ENCODE results near the gene ZBTB7C. TPM values are rescaled to one million over a fixed set of nuclear protein-coding genes. Genes with fewer than 3 reads are reported as not detected.

Gene ZBTB7C
- total RNA-seq, 1 experiment from 2014 or later: 0.18 TPM

GRCh38 chr18:48039769-48040215, 369.4 kb downstream of the ZBTB7C start:
- intact Hi-C loops (cut with micrococcal nuclease; ENCODE audit: unreplicated experiment): no loop called here
- Mint-ChIP-seq H3K36me3 (ENCODE audit: insufficient read depth, unreplicated experiment) (no peaks in the 10 kb centered on the region), H3K4me3 (ENCODE audit: unreplicated experiment) (no peak overlapping the region), H3K27me3 (ENCODE audit: insufficient read depth, unreplicated experiment) (peaks cover 1% of the 10 kb centered on the region), H3K27ac (ENCODE audit: unreplicated experiment) (no peak overlapping the region), H3K4me1 (ENCODE audit: low read depth, unreplicated experiment) (no peaks in the 10 kb centered on the region), H3K9me3 (ENCODE audit: unreplicated experiment) (no peaks in the 10 kb centered on the region)
- Histone ChIP-seq H3K36me3 (ENCODE audit: control insufficient read depth, insufficient read depth, low read length) (no peaks in the 10 kb centered on the region), H3K4me3 (ENCODE audit: low read depth, low read length) (no peak overlapping the region), H3K27me3 (replicated peaks; ENCODE audit: control insufficient read depth, insufficient read depth, low read length) (no peaks in the 10 kb centered on the region), H3K4me1 (no peaks in the 10 kb centered on the region), H3K9me3 (no peaks in the 10 kb centered on the region)
- POLR2A ChIA-PET: no interaction called here
- CTCF ChIA-PET: no interaction called here
- no TSS peak for BruUV-seq (replicated peaks)
- TF ChIP-seq, protein P1, sequence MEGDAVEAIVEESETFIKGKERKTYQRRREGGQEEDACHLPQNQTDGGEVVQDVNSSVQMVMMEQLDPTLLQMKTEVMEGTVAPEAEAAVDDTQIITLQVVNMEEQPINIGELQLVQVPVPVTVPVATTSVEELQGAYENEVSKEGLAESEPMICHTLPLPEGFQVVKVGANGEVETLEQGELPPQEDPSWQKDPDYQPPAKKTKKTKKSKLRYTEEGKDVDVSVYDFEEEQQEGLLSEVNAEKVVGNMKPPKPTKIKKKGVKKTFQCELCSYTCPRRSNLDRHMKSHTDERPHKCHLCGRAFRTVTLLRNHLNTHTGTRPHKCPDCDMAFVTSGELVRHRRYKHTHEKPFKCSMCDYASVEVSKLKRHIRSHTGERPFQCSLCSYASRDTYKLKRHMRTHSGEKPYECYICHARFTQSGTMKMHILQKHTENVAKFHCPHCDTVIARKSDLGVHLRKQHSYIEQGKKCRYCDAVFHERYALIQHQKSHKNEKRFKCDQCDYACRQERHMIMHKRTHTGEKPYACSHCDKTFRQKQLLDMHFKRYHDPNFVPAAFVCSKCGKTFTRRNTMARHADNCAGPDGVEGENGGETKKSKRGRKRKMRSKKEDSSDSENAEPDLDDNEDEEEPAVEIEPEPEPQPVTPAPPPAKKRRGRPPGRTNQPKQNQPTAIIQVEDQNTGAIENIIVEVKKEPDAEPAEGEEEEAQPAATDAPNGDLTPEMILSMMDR (IDR thresholded peaks at IDR 0.05; ENCODE audit: insufficient read depth in 1 of 2, low read depth in 1 of 2, low read length in 1 of 2, severe bottlenecking in 1 of 2, unreplicated experiment in 1 of 2): no peak
- no peak for DNase-seq

GRCh38 chr18:48038636-48039035, 370.5 kb downstream of the ZBTB7C start:
- no peak for DNase-seq
- no peaks in the 10 kb centered on the region for H3K9me3 Mint-ChIP-seq (ENCODE audit: unreplicated experiment)
- POLR2A ChIA-PET: no interaction called here
- H3K36me3 Mint-ChIP-seq (ENCODE audit: insufficient read depth, unreplicated experiment): no peaks in the 10 kb centered on the region
- Histone ChIP-seq H3K4me1 (no peaks in the 10 kb centered on the region), H3K9me3 (no peaks in the 10 kb centered on the region), H3K27me3 (replicated peaks; ENCODE audit: control insufficient read depth, insufficient read depth, low read length) (no peaks in the 10 kb centered on the region), H3K36me3 (ENCODE audit: control insufficient read depth, insufficient read depth, low read length) (no peaks in the 10 kb centered on the region), H3K4me3 (ENCODE audit: low read depth, low read length) (no peak overlapping the region)
- no peaks in the 10 kb centered on the region for H3K4me1 Mint-ChIP-seq (ENCODE audit: low read depth, unreplicated experiment)
- intact Hi-C loops (cut with micrococcal nuclease; ENCODE audit: unreplicated experiment): no loop called here
- no peak overlapping the region for H3K4me3 Mint-ChIP-seq (ENCODE audit: unreplicated experiment)
- CTCF ChIA-PET: interaction anchor here (0.5 to 1.2 kb wide), 2 partner anchors 30 to 418 kb away, joined by 4 to 6 read pairs; no protein-coding TSS in a partner anchor
- TF ChIP-seq, protein P1 (IDR thresholded peaks at IDR 0.05; ENCODE audit: insufficient read depth in 1 of 2, low read depth in 1 of 2, low read length in 1 of 2, severe bottlenecking in 1 of 2, unreplicated experiment in 1 of 2): no peak
- H3K27me3 Mint-ChIP-seq (ENCODE audit: insufficient read depth, unreplicated experiment): peaks cover 4% of the 10 kb centered on the region
- H3K27ac Mint-ChIP-seq (ENCODE audit: unreplicated experiment): no peak overlapping the region
- no TSS peak for BruUV-seq (replicated peaks)

DNA sequence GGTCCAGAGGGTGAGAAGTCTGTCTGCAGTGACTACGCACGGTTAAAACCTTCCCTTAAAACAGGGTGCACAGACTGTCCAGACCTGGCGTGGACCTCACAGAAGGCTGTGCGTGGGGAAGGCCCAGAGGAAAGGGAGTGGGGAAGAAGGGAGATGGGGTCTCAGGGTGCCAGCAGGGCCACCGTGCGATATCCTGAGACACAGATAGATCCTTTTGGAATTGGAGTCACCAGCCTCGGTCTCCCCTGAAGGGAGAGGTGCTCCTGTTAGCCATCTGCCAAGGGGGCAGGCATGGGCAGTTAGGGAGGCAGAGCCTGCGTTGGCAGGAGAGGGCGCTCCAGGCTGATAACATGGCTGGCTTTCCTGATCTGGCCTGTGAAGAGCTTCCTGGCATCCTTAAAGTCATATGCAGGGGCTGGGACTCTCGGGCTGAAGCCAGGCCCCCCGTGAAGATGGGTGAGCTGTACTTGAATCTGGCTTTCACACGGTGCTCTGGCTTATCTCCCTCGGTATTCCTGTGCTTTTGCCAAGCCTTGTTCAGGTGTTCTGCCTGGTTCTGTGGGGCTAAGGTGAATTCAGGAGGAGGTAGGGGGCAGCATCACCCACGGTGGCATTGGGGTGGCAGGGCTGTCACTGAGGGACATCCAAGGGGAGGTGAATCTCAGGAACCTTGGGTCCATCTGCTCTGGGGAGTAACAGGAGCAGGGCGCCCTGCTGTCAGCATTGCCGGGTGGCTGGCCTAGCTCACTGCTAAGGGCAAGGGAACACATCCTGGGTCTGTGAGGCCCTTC, 371.5 kb downstream of the ZBTB7C start:
- Mint-ChIP-seq H3K4me3 (ENCODE audit: unreplicated experiment) (no peak overlapping the region), H3K9me3 (ENCODE audit: unreplicated experiment) (no peaks in the 10 kb centered on the region), H3K36me3 (ENCODE audit: insufficient read depth, unreplicated experiment) (no peaks in the 10 kb centered on the region), H3K27me3 (ENCODE audit: insufficient read depth, unreplicated experiment) (peaks cover 4% of the 10 kb centered on the region), H3K4me1 (ENCODE audit: low read depth, unreplicated experiment) (no peaks in the 10 kb centered on the region), H3K27ac (ENCODE audit: unreplicated experiment) (no peak overlapping the region)
- BruUV-seq (replicated peaks): no TSS peak
- ChIA-PET CTCF (interaction anchor here (1.2 kb wide), 1 partner anchor 419 kb away, joined by 6 read pairs; no protein-coding TSS in a partner anchor), POLR2A (no interaction called here)
- Histone ChIP-seq H3K27me3 (replicated peaks; ENCODE audit: control insufficient read depth, insufficient read depth, low read length) (no peaks in the 10 kb centered on the region), H3K4me3 (ENCODE audit: low read depth, low read length) (no peak overlapping the region), H3K9me3 (no peaks in the 10 kb centered on the region), H3K4me1 (no peaks in the 10 kb centered on the region), H3K36me3 (ENCODE audit: control insufficient read depth, insufficient read depth, low read length) (no peaks in the 10 kb centered on the region)
- DNase-seq: no peak
- intact Hi-C loops (cut with micrococcal nuclease; ENCODE audit: unreplicated experiment): no loop called here
- TF ChIP-seq, protein P1 (IDR thresholded peaks at IDR 0.05; ENCODE audit: insufficient read depth in 1 of 2, low read depth in 1 of 2, low read length in 1 of 2, severe bottlenecking in 1 of 2, unreplicated experiment in 1 of 2): no peak
